T47D (cell line): ENCODE results near the gene ZNF469.

Source experiments
- DNase-seq, 2 experiments: peaks; one replicate each; pipeline versions ENCODE4 v3.0.0 to v3.0.0-alpha.2; 2011 to 2012; ENCODE audit warnings: low read depth in 1 of 2, low spot score in 1 of 2
- JUND ChIP-seq: IDR thresholded peaks from 2 replicates; pipeline ENCODE4 v1.6.1; 2012; ENCODE audit warnings: low read depth
- in situ Hi-C: cut with HindIII; loops from 2 replicates; pipeline ENCODE4 v1.10.0; 2016; ENCODE audit warnings: low sequenced_read_pairs, low pct_unique_long_range_greater_than_20kb

ZNF469 gene

DNA sequence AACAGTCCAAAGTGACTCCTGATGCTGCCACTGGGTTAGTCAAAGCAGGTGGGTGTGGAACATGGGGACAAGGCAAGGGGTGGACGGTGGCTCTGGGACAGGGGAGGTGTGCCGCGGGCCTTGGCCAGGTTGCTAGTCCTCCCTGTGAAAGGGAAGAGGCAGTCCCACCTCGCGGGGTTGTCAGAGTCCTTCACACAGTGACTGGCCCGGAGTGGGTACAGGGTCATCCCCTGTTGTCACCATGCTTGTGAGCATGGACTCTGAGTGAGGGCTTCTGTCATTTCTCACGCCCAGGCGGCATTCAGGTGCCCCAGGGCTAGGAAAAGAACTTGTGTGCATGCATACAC is 3.1 kb upstream of the ZNF469 start:
- DNase-seq, result no peak
- no peak for TF ChIP-seq JUND
- in situ Hi-C loops, result no loop called here

DNA sequence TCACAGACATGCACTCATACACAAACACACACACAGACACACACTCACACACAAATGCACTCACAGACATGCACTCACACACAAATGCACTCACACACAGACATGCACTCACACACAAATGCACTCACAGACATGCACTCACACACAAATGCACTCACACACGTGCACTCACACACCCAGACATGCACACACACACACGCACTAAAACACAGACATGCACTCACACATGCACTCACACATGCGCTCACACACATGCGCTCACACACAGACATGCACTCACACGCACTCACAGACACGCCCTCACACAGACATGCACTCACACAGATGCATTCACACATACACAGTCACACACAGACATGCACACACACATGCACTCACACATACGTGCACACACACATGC is 2.7 kb upstream of the ZNF469 start:
- in situ Hi-C loops, result no loop called here
- no peak for TF ChIP-seq JUND

GRCh38 chr16:88380619-88381018 is 2.1 kb upstream of the ZNF469 start:
- in situ Hi-C loops, result no loop called here
- TF ChIP-seq JUND, result no peak
- no peak for DNase-seq

More for the DNA sequence above, 2.7 kb upstream of the ZNF469 start:
- DNase-seq, result no peak

DNA sequence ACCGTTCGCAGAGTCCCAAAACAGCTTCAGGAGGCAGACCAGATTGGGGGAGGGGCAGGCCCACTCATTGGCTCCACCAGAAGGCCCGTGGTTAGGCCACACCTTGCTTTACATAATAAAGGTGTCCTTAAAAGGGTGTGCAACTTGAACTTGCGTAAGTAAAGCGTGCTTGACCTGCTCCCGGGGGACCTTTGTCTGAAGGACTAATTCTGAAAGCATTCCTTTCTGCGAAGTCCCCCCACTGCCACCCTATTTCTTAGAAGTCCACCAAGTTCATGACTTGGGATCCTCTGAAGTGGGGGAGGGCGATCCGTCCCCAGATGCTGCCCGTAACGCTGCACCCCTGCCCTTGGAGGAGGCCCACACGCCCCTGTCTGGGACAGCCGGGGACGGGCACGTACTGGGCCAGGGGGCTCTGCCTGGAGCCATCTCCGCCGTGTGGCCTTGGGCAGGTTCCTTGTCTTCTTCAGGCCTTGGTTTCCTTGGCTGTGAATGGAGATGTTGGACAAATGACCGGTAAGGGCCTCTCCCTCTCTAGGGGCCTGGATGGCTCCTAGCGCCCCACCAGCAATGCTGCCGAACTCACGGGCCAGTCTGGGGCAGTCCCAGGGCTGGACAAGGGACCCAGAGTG is 823 bp upstream of the ZNF469 start:
- TF ChIP-seq JUND, result no peak
- in situ Hi-C loops, result no loop called here
- peak in 1 of 2 experiments; percentile 58 for DNase-seq

DNA sequence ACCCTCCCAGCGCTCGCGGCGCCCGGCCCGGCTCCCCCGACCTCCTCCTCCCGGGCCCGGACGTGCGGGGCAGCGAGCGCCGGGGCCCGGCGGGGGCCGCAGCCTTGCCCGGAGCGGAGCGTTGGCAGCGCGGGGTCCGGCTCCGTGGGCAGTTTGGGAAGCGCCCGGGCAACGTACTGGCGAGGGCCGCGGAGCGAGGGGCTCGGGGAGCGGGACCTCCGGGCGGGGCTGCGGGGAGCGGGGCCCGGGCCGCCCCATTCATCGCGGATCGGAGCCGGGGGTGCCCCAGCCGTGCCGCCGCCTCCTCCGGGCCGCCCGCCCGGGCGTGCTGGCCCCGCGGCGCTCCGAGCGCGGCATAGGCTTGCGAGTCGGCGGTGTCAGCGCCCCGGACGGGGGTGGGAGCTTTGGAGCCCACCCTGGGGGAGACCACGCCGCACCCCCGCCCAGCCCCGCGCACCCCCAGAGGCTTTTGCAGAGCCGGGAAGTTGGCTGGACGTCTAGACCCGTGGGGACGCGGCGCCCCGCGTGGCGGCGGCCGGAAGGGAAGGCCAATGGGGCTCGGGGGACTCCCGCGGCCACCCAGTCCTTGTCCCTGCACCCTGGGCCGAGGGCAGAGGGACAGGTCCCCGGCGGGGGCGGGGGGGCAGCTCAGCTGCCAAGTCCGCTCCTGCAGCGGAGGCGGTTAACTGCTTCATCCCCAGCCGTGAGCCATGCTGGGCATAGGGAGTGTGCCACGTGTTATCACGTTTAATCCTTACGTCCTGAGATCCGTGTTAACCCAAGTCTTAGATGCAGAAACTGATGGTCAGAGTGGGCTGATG is 852 bp downstream of the ZNF469 start:
- peak; percentile 70 to 76 for DNase-seq
- in situ Hi-C loops, result no loop called here
- no peak for TF ChIP-seq JUND

- in situ Hi-C loops, result no loop called here
- TF ChIP-seq JUND, result no peak
- peak in 1 of 2 experiments; percentile 56 for DNase-seq
These were observed 1.7 kb downstream of the ZNF469 start for GRCh38 chr16:88384222-88385111.

- in situ Hi-C loops, result no loop called here
- DNase-seq, result no peak
- TF ChIP-seq JUND, result no peak
These were observed 2.4 kb downstream of the ZNF469 start for GRCh38 chr16:88385112-88385594.

- in situ Hi-C loops, result no loop called here
- no peak for TF ChIP-seq JUND
These were observed 3.4 kb downstream of the ZNF469 start for GRCh38 chr16:88385831-88386815.

DNA sequence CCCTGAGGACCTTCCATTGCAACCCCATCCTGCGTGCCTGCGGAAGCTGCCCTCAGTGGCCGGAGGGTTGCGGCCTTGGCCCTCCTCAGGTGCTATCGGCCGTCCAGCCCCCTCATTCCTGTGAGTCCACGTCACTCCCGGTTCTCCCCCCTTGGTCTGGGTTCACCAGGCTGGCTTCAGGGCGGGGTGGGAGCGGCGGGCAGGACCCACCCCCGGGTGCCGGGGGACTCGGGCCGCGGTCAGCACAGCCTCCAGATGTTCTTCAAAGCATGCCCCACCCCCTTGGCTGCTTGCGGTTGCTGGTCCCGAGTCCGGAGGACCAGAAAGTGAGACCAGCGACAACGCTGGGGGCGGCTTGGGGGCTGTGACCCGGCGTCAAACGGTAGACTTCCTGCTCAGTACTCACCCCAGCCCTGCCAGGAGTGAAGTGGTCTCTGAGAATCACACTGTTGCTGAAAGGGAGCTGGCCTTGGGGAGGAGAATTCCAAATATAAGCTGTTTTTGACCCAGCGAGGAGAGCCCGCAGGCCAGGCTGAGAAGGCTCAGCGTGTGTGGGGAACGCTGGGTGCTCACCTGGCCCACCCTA is 4.5 kb downstream of the ZNF469 start:
- TF ChIP-seq JUND, result no peak
- in situ Hi-C loops, result no loop called here
- no peak for DNase-seq

More at GRCh38 chr16:88385831-88386815, 3.4 kb downstream of the ZNF469 start:
- no peak for DNase-seq

DNA sequence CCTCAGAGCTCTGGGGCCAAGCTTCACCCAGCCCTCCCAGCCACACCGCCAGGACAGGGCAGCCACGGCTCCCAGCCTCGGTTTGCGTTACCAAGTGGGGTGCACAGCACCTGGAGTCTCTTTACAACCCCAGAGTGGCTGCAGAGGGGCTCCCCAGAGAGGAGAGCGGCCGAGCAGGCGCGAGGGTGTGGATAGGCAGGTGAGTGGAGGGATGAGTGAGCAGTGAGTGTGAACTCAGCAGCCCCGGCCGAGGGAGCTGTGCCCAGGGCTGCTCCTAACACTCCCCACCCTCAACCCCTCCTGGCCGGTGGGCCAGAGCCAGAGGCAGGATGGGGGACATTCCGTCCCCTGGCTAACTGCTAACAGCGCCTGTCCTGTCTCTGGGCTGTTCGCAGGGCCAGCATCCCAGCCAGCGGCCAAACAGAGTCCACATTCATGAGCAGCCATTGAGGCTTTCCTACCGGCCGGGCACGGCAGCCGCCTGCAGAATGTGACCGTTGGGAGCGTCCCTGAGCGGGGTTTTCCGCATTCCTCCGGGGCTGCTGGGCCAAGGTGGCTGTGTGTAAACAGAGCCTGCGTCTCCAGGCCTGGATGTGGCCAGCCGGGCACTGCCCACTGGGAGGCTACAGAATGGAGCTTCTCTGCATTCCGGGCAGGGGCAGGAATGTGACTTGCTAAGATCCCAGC is 5.3 kb downstream of the ZNF469 start:
- no peak for TF ChIP-seq JUND
- DNase-seq, result peak; percentile 98
- in situ Hi-C loops, result no loop called here

GRCh38 chr16:88389191-88389590 is 6.4 kb downstream of the ZNF469 start:
- no peak for DNase-seq
- TF ChIP-seq JUND, result no peak
- in situ Hi-C loops, result no loop called here
